ACC112 (cell line): ENCODE results near the gene SLC41A3.

Experiments used
- H2AFZ ChIP-seq: fragments of 200-600 bp; sonication (generic); one replicate; pipeline ENCODE4 v1.6.0; 2017; ENCODE audit warnings: antibody characterized with exemption, low read length; ENCODE audit not compliant: unreplicated experiment
- H3K27ac ChIP-seq: fragments of 200-600 bp; sonication (generic); 2 replicates; pipeline ENCODE4 v1.5.1; 2014; ENCODE audit warnings: low read depth, mild to moderate bottlenecking, antibody characterized with exemption, low read length, moderate library complexity
- H3K27me3 ChIP-seq: fragments of 200-600 bp; sonication (generic); 2 replicates; pipeline ENCODE4 v1.6.1; 2014; ENCODE audit warnings: mild to moderate bottlenecking, antibody characterized with exemption, low read length, moderate library complexity, mixed read lengths; ENCODE audit not compliant: insufficient read depth
- H3K36me3 ChIP-seq: fragments of 200-600 bp; sonication (generic); 2 replicates; pipeline ENCODE4 v1.6.1; 2016; ENCODE audit warnings: mild to moderate bottlenecking, antibody characterized with exemption, low read length, moderate library complexity, mixed read lengths; ENCODE audit not compliant: insufficient read depth
- H3K4me1 ChIP-seq: fragments of 200-600 bp; sonication (generic); one replicate; pipeline ENCODE4 v1.6.1; 2016; ENCODE audit warnings: low read length, mixed read lengths; ENCODE audit not compliant: insufficient read depth, unreplicated experiment, control insufficient read depth
- H3K4me3 ChIP-seq: fragments of 200-600 bp; sonication (generic); 2 replicates; pipeline ENCODE4 v1.5.1; 2014; ENCODE audit warnings: mild to moderate bottlenecking, low read depth, low read length
- H3K79me2 ChIP-seq: fragments of 200-600 bp; sonication (generic); one replicate; pipeline ENCODE4 v1.6.0; 2016; ENCODE audit warnings: low read length; ENCODE audit not compliant: control insufficient read depth, unreplicated experiment, insufficient read depth

Gene SLC41A3

DNA sequence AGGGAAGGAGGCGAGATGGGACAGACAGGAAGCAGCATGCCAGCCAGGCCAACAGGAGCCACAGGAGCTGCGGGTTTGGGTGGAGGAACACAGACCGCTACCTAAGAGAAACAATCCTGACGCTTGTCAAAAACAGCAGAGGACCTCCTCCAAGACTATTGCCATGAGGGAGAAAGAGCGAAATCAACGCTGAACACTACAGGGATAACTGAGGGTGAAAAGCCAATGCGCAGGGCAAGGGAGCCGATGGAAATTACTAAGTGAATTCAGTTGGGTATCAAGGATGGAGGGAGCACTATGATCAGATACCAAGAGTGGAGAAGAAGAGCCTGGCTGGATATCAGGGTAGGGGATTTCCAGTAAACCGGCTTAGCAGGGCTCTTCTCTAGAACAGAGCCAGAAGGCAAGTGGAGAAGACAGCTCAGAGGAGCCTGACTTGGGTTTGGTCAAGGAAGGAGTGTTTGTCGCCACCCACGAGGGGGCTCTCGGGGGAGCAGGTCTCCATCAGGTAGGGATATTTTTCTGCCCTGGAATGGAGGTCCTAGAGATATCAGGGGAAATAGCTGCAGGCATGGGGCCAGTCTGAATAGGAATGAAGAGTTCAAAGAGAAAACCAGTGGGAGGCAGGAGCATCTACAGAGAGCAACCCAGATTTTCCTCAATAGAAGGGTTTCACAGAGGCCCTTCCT is 48.4 kb downstream of the SLC41A3 start:
- no peaks in the 10 kb centered on the region for H3K4me1 ChIP-seq
- H3K27ac ChIP-seq = no peak overlapping the region
- H3K4me3 ChIP-seq = no peak overlapping the region
- no peaks in the 10 kb centered on the region for H3K79me2 ChIP-seq
- H3K36me3 ChIP-seq = no peaks in the 10 kb centered on the region
- H3K27me3 ChIP-seq = no peaks in the 10 kb centered on the region
- no peak overlapping the region for H2AFZ ChIP-seq

DNA sequence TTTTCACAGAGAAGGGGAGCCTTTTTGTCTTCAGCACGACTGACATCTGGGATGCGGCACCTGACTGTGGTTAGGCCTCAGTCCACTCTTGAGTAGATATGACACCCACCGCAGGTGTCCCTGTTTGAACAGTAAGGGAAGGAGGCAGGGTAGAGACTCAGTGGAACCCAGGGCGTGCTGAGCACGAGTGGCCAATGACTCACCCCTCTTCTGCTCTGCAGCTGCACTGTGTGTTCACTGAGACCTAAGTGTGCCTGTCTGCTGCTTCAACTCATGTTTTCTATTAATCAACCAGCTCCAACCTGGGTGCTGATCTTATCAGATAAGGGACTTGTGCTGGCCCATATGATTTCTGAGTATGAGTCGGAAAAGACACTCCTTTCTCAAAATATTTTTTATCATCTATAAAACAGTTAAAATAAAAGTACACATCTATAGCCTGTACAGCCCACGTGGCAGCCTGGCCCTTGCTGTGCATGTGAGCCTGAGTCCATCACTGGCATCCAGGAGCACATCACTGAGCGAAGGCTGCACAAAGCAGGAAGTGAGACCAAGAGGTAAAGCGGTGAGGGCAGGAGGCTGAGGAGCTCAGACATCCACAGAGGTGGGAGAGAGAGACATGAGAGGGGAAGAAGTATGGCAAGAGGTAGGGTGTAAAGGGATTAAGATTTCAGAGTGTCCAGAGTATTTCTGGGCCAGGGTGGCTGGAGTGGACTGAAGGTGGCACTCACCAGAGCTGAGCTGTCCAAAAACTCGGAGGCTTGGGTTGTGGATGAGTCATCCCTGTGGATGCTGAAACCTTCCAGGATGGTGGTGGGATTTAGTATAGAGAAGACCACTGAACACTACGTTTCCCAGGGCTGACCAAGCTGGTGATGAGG is 49.2 kb downstream of the SLC41A3 start:
- H3K4me1 ChIP-seq = no peaks in the 10 kb centered on the region
- H3K36me3 ChIP-seq = no peaks in the 10 kb centered on the region
- H3K27me3 ChIP-seq = no peaks in the 10 kb centered on the region
- H3K79me2 ChIP-seq = no peaks in the 10 kb centered on the region
- H2AFZ ChIP-seq = no peak overlapping the region
- H3K27ac ChIP-seq = no peak overlapping the region
- no peak overlapping the region for H3K4me3 ChIP-seq

DNA sequence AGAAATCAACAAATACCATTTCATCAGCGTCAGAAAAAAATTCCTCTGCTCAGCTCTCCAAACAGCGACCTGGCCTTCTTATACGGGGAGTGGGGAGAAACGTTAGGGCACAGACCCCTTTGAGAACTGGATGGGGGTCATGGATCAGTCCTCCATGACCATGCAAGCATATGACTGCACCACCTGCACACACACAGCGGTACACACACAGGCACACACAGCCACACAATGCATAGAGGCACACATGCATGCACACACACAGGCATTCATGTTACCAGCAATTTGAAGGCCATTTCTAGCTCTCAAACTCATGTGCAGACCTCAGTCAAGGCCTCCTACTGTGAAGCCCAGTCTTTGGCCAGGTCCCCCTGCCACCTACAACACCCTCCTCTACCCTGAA is 50.2 kb downstream of the SLC41A3 start:
- Histone ChIP-seq H3K4me1 (no peaks in the 10 kb centered on the region), H3K4me3 (no peak overlapping the region), H3K36me3 (peaks cover under 1% of the 10 kb centered on the region; the same call in 1 of the 2 replicates), H3K27me3 (no peaks in the 10 kb centered on the region), H3K79me2 (no peaks in the 10 kb centered on the region), H3K27ac (no peak overlapping the region), H2AFZ (no peak overlapping the region)

DNA sequence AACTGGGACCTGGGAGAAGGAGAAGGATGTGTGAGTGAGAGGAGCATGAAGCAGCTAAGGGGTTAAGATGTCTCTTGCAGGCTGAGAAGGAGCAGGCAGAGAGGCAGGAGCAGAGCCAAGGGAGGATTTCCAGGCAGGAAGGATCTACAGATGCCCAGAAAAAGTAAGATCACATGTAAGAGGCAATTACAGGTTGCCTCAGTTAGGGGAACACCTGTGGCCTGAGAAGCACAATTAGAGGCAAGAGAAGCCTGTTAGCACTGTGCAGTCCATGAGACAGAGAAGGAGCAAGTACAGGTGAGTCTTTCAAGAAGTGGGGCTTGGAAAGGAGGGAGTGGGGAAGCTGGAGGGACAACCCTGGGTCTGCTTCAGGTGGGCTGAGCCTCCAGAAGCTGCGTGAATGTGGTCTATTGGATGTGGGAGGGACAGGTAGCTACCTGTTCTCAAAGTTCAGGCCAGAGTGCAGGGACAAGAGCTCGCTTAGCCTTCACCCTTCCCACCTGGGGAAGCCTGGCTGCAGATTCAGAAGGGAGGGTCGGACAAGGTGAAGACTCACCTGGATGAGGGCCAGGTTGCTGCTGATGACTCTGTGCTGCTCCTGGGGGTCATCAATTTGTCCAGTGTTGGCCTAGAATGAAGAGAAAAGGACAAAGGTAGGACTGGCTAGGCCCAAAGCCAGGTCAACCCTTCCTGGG is 50.7 kb downstream of the SLC41A3 start:
- Histone ChIP-seq H3K4me3 (no peak overlapping the region), H3K27me3 (no peaks in the 10 kb centered on the region), H3K4me1 (no peaks in the 10 kb centered on the region), H2AFZ (no peak overlapping the region), H3K36me3 (peaks cover 7% of the 10 kb centered on the region; the same call in 1 of the 2 replicates), H3K79me2 (no peaks in the 10 kb centered on the region), H3K27ac (no peak overlapping the region)

DNA sequence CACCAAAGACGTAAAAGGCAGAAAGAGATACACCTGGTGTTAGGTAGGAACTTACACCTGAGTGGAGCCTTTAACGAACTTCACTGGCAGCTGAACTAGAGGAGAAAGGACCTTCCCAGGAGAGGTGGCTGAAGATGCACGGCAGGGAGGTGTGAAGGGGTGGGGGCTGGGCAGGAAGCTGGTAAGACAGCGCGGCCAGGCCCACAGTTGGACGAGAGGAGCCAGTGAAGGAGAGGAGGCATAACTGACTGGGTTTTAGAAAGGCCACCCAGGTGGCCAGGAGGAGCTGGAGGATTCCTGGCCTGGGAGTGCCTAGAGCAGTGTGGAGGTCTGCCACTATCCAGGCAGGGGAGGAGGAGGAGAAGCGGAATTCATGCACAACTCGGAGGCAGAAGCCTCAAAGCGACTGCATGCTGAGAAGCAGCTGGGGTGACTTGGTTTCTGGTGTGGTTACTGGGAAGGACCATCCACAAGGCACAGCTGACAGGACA is 51.9 kb downstream of the SLC41A3 start:
- Histone ChIP-seq H3K4me1 (no peaks in the 10 kb centered on the region), H3K4me3 (no peak overlapping the region), H3K27me3 (no peaks in the 10 kb centered on the region), H2AFZ (no peak overlapping the region), H3K79me2 (no peaks in the 10 kb centered on the region), H3K27ac (no peak overlapping the region), H3K36me3 (peaks cover 7% of the 10 kb centered on the region; the same call in 1 of the 2 replicates)

DNA sequence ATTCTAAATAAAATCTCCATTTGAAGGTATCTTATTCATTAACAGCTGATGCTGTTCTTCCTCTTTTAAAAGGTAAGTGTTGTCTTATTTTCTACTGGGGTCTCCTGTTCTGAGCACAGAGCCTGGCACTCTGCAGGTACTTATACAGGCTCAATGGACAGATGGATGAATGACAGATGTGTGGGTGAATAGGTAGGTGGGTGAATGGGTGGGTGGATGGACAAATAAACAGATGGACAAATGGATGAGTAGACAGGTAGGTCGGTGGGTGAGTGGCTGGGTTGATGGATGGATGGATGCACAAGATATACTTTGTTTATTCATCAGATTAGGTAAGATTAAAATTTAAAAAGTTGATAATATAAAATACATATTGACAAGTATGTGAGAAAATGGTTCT is 53.5 kb downstream of the SLC41A3 start:
- Histone ChIP-seq H3K27me3 (no peaks in the 10 kb centered on the region), H2AFZ (no peak overlapping the region), H3K79me2 (no peaks in the 10 kb centered on the region), H3K4me1 (no peaks in the 10 kb centered on the region), H3K36me3 (peaks cover 7% of the 10 kb centered on the region; the same call in 1 of the 2 replicates), H3K27ac (no peak overlapping the region), H3K4me3 (no peak overlapping the region)

DNA sequence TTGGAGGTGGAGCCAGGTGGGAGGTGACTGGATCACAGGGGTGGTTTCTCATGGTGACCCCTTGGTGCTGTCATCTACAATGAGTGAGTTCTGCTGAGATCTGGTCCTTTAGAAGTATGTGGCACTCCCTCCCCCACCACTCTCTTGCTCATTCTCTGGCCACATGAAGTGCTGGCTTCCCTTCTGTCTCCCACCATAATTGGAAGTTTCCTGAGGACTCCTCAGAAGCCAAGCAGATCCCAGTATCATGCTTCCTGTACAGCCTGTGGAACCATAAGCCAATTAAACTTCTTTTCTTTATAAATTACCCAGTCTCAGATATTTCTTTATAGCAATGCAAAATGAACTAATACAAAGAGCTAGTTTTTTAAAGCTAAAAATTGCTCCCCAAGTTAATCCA is 54.7 kb downstream of the SLC41A3 start:
- Histone ChIP-seq H3K27me3 (no peaks in the 10 kb centered on the region), H2AFZ (no peak overlapping the region), H3K36me3 (peaks cover 7% of the 10 kb centered on the region; the same call in 1 of the 2 replicates), H3K27ac (no peak overlapping the region), H3K79me2 (no peaks in the 10 kb centered on the region), H3K4me1 (no peaks in the 10 kb centered on the region), H3K4me3 (no peak overlapping the region)

DNA sequence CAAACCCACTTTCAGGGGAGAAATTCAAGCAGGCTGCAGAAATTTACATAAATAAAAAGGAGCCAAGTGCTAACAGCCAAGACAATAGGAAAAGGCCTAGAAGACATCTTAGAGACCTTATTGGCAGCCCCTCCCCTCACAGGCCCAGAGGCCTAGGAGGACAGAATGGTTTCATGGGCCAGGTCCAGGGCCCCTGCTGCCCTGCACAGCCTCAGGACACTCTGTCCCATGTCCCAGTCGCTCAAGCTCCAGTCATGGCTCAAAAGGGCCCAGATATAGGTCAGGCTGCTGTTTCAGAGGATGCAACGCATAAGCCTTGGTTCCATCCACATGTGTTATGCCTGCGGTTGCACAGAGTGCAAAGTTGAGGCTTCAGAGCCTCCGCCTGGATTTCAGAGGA is 55.8 kb downstream of the SLC41A3 start:
- H3K4me3 ChIP-seq = no peak overlapping the region

DNA sequence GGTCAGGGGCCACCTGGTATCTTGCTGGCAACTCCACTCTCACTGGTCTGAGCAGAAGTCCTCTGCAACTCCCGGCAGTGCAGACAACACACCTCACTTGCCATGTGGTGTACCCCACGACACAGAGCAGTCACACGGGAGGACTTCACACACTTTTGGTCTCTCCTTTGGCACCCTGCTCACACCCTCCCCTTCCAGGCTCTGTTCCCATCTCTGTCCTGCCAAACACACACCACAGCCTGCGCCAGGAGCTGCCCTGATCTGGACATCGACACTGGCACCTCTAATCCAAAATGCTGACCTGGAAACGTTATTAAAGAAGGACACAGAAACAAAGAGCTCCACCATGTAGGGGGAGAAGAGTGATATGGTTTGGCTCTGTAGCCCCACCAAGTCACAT is 57.2 kb downstream of the SLC41A3 start:
- Histone ChIP-seq H3K4me1 (no peaks in the 10 kb centered on the region), H3K27ac (no peak overlapping the region), H3K4me3 (no peak overlapping the region), H2AFZ (no peak overlapping the region), H3K27me3 (no peaks in the 10 kb centered on the region), H3K36me3 (peaks cover 7% of the 10 kb centered on the region; the same call in 1 of the 2 replicates), H3K79me2 (no peaks in the 10 kb centered on the region)

More for the DNA sequence above, 55.8 kb downstream of the SLC41A3 start:
- no peak overlapping the region for H2AFZ ChIP-seq
- H3K36me3 ChIP-seq = peaks cover 7% of the 10 kb centered on the region; the same call in 1 of the 2 replicates
- no peaks in the 10 kb centered on the region for H3K79me2 ChIP-seq
- H3K27ac ChIP-seq = no peak overlapping the region
- H3K27me3 ChIP-seq = no peaks in the 10 kb centered on the region
- no peaks in the 10 kb centered on the region for H3K4me1 ChIP-seq

DNA sequence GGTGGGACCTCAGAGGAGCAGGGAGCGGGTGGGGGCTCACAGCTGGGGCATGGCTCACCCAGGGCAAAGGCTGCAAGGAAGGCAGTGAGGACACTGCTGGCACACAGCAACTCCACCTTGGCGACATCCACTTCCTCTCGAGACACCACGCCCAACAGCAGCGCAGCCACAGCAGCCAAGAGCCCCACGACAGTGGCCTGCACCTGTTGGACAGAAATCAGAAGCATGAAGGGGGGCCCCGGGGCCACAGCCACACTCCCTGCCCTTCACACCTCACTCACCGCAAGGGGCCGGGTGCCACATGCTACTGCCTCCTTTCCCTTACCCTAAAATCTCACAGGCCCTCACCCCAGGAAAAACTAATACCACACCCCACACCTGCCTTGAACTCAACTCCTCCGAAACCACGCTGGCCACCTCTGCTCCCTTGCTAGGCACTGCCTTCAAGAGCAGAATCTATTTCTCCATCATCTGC is 57.6 kb downstream of the SLC41A3 start:
- Histone ChIP-seq H3K36me3 (peaks cover 7% of the 10 kb centered on the region; the same call in 1 of the 2 replicates), H3K27ac (no peak overlapping the region)

More for the DNA sequence above, 57.6 kb downstream of the SLC41A3 start:
- Histone ChIP-seq H3K79me2 (no peaks in the 10 kb centered on the region), H2AFZ (no peak overlapping the region), H3K27me3 (no peaks in the 10 kb centered on the region), H3K4me1 (no peaks in the 10 kb centered on the region), H3K4me3 (no peak overlapping the region)
